CD4-positive, alpha-beta memory T cell (primary cell): ENCODE measurements around the gene ACBD5. TPM values are rescaled to one million over a fixed set of nuclear protein-coding genes. Genes with fewer than 3 reads are reported as not detected.
"Not testable (repeated sequence)": the region's sequence is repeated elsewhere in the genome, so short reads cannot be mapped to it uniquely, and the experiment has no call there.

ENCODE experiments used
- CTCF ChIA-PET: fragments of 350-600 bp; sonication (Branson Sonifier 250); formaldehyde crosslinking; loops from one replicate; lab custom pipeline; 2021; ENCODE audit warnings: inconsistent platforms; ENCODE audit not compliant: partially characterized antibody; lab: Charles Lee
- POLR2A ChIA-PET: fragments of 350-600 bp; sonication (Branson Sonifier 250); formaldehyde crosslinking; loops from one replicate; lab custom pipeline; 2021; ENCODE audit not compliant: partially characterized antibody; lab: Charles Lee
- DNase-seq, 5 donors: peaks; one replicate each; pipeline versions ENCODE4 v3.0.0 to v3.0.0-alpha.2; 2020 to 2022; ENCODE audit warnings: mixed read lengths in 1 of 5
- H3K27ac ChIP-seq: one replicate; pipeline ENCODE4 v1.7.0; 2013; ENCODE audit warnings: low read depth, low read length
- H3K27me3 ChIP-seq: 2 replicates; pipeline ENCODE4 v1.7.0; 2013; ENCODE audit warnings: mild to moderate bottlenecking, low read length, moderate library complexity; ENCODE audit not compliant: insufficient read depth
- H3K36me3 ChIP-seq: 2 replicates; pipeline ENCODE4 v1.7.0; 2013; ENCODE audit warnings: mild to moderate bottlenecking, low read length, moderate library complexity; ENCODE audit not compliant: insufficient read depth
- H3K4me1 ChIP-seq: 2 replicates; pipeline ENCODE4 v1.7.0; 2013; ENCODE audit warnings: mild to moderate bottlenecking, low read length, moderate library complexity; ENCODE audit not compliant: insufficient read depth
- H3K4me3 ChIP-seq, 2 donors: one replicate each; pipeline ENCODE4 v1.7.0; 2013; ENCODE audit warnings: low read length in 2 of 2, mild to moderate bottlenecking in 1 of 2
- H3K9me3 ChIP-seq, 2 donors: one replicate each; pipeline ENCODE4 v1.7.0; 2013; ENCODE audit warnings: low read length in 2 of 2, control low read depth in 1 of 2; ENCODE audit not compliant: control insufficient read depth in 1 of 2
- H3K27ac Mint-ChIP-seq, 7 donors: one replicate each; pipeline ENCODE4 v1.8.0; 2020 to 2021; ENCODE audit warnings: mixed read lengths in 7 of 7, mild to moderate bottlenecking in 6 of 7, inconsistent platforms in 3 of 7, moderate library complexity in 3 of 7
- H3K27me3 Mint-ChIP-seq, 2 donors: one replicate each; pipeline ENCODE4 v1.8.0; 2020 to 2021; ENCODE audit warnings: mixed read lengths in 2 of 2
- H3K36me3 Mint-ChIP-seq, 2 donors: one replicate each; pipeline ENCODE4 v1.8.0; 2020 to 2021; ENCODE audit warnings: mixed read lengths in 2 of 2, inconsistent platforms in 1 of 2, mild to moderate bottlenecking in 1 of 2
- H3K4me1 Mint-ChIP-seq, 4 donors: one replicate each; pipeline ENCODE4 v1.8.0; 2020 to 2021; ENCODE audit warnings: mixed read lengths in 4 of 4, mild to moderate bottlenecking in 1 of 4
- H3K4me3 Mint-ChIP-seq, 8 donors: one replicate each; pipeline ENCODE4 v1.8.0; 2020 to 2021; ENCODE audit warnings: mixed read lengths in 8 of 8, mild to moderate bottlenecking in 7 of 8, moderate library complexity in 6 of 8, inconsistent platforms in 3 of 8
- H3K9me3 Mint-ChIP-seq, 8 donors: one replicate each; pipeline ENCODE4 v1.8.0; 2020 to 2021; ENCODE audit warnings: mixed read lengths in 8 of 8, mild to moderate bottlenecking in 5 of 8, inconsistent platforms in 3 of 8, moderate library complexity in 1 of 8
- intact Hi-C: fragments of 100-400 bp; cut with micrococcal nuclease; formaldehyde crosslinking; loops from one replicate; pipeline ENCODE4 v1.15.1; 2023
- polyA plus RNA-seq, 2 donors: library from polyadenylated mRNA; unstranded; fragments of 300-500 nt; fragmentation: Illumina TruSeq; gene quantifications; one replicate each; pipeline ENCODE4 v1.2.3, GENCODE V29; 2021
- total RNA-seq, 2 experiments: library from RNA; stranded (reverse); gene quantifications; one replicate each; pipeline ENCODE4 v1.2.3, GENCODE V29; 2021

The ACBD5 gene
- total and polyA plus RNA-seq, 4 experiments from 2014 or later, result 11.3 to 24.9 (median 17.7) TPM

DNA sequence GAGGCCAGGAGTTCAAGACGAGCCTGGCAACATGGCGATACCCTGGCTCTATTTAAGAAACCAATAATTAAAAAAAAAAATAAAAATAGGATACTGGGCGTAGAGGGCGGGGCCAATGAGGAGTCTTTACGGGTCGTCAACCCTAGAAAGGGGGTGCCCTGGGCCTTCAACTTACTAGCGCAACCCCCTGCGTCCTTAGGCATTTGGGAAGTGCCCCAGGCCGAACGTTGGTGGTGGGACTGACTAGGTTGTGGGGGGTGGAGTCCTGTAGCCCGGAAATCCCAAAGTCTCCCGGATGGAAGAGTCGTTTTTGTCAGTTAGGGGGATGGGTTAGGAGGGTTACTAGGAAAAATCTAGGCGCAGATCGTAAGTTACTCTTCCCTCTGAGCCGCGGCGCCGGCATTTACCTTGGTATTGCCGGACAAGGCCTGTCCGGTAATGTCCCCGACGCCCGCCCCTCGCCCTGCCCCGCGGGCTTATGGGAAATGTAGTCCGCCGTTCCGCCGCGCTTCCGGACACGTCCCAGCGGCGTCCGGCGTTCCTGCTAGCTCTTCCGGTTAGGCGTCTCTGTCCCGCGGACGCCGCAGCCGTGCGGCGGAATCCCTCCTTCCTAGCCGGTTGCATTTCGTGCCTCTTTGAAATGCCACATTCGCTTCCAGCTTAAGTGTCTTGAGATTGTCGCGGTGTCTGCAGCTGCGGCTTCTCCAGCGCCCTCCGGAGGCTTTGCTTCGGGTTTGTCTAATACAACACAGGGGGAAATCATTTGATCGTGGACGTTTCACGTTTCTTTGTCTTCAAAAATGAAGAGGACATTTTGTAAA is 1.3 kb upstream of the ACBD5 start:
- H3K4me3 ChIP-seq, result peak overlapping the region; percentile 66 to 94
- H3K36me3 ChIP-seq, result no peaks in the 10 kb centered on the region
- Mint-ChIP-seq H3K27ac (peak overlapping the region; percentile 98 to 100 (median 99)), H3K27me3 (peaks cover 0 to 3% of the 10 kb centered on the region in 2 donors), H3K9me3 (peaks cover 0 to 5% (median 0%) of the 10 kb centered on the region in 8 donors), H3K36me3 (peaks cover 0 to 28% of the 10 kb centered on the region in 2 donors), H3K4me3 (peak overlapping the region; percentile 95 to 99 (median 99)), H3K4me1 (peaks cover 20 to 54% (median 31%) of the 10 kb centered on the region in 4 donors)
- peaks cover 36% of the 10 kb centered on the region for H3K4me1 ChIP-seq
- DNase-seq, result peak; percentile 85 to 88 (median 87)
- ChIA-PET CTCF (interaction anchor here (1.0 to 2.9 kb wide), 8 partner anchors 10 to 262 kb away, joined by 3 to 33 read pairs (median 6); partner anchors contain the start of genes MASTL, RAB18 and YME1L1), POLR2A (interaction anchor here (0.8 to 5.5 kb wide), 16 partner anchors 11 to 1291 kb away, joined by 3 to 126 read pairs (median 6); partner anchors contain the start of genes ABI1, ANKRD26, MASTL and RAB18)
- no peaks in the 10 kb centered on the region for H3K27me3 ChIP-seq
- H3K9me3 ChIP-seq, result no peaks in the 10 kb centered on the region
- intact Hi-C loops, result loop anchor here (1.0 to 5.0 kb wide), 8 partner anchors 18 to 1290 kb away; partner anchors contain the start of genes ANKRD26, APBB1IP, MASTL and RAB18
- peak overlapping the region; percentile 89 for H3K27ac ChIP-seq

DNA sequence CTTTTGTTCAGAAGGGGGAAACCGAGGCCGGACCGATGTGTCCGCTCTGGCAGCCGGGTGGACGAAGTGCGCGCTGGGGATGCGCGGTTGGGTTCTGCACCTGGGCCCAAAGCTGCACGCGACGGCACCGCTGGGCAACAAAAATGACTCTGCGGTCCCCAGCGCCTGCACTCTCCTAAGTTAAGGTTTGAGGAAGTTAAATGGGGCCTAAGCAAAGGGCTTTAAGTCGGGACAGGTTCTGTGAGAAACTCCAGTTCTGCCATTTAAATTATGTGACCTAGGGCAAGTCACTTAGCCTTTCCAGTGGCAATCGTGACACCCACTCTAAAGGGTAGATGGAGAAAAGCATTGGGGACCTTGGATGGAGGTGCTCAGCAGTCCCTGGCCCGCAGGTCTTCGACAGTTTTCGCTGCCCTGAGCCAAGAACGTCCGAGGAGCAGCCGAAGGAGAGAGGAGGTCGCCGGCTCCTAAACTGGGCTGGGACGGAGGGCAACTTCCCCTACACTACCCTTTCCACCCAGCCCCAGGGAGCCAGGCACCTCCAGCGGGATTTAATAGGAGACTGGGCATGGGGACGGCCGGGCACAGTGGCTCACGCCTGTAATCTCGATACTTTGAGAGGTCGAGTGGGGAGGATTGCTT is 534 bp upstream of the ACBD5 start:
- peaks cover 20 to 54% (median 31%) of the 10 kb centered on the region in 4 donors for H3K4me1 Mint-ChIP-seq
- intact Hi-C loops, result loop anchor here (5.0 kb wide), 3 partner anchors 46 to 1291 kb away; partner anchors contain the start of genes APBB1IP and WAC
- ChIA-PET POLR2A (interaction anchor here (0.6 to 5.5 kb wide), 3 partner anchors 11 to 90 kb away, joined by 3 to 126 read pairs (median 15); partner anchors contain the start of genes MASTL and YME1L1), CTCF (no interaction called here)
- peaks cover 0 to 28% of the 10 kb centered on the region in 2 donors for H3K36me3 Mint-ChIP-seq
- Histone ChIP-seq H3K4me3 (peak overlapping the region; percentile 66 to 94), H3K27ac (peak overlapping the region; percentile 89), H3K9me3 (no peaks in the 10 kb centered on the region), H3K4me1 (peaks cover 39% of the 10 kb centered on the region), H3K36me3 (no peaks in the 10 kb centered on the region), H3K27me3 (no peaks in the 10 kb centered on the region)
- DNase-seq, result peak; percentile 43 to 62 (median 44)
- peaks cover 0 to 3% of the 10 kb centered on the region in 2 donors for H3K27me3 Mint-ChIP-seq
- H3K4me3 Mint-ChIP-seq, result peak overlapping the region; percentile 95 to 99 (median 99)
- H3K27ac Mint-ChIP-seq, result peak overlapping the region; percentile 98 to 100 (median 99)
- peaks cover 0 to 5% (median 0%) of the 10 kb centered on the region in 8 donors for H3K9me3 Mint-ChIP-seq

DNA sequence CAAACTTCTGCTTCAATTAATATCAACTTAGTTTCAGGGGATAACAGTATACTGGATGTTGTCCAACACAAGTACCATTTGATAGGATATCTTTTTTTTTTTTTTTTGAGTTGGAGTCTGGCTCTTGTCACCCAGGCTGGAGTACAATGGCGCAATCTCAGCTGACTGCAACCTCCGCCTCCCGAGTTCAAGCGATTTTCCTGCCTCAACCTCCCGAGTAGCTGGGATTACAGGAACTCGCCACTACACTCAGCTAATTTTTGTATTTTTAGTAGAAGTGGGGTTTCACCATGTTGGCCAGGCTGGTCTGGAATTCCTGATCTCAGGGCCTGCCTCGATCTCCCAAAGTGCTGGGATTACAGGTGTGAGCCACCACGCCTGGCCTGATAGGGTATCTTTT is 3.1 kb downstream of the ACBD5 start:
- CTCF ChIA-PET, result interaction anchor here (1.7 to 6.2 kb wide), 3 partner anchors 14 to 18 kb away, joined by 4 to 65 read pairs (median 22); no protein-coding TSS in a partner anchor
- H3K4me3 Mint-ChIP-seq, H3K4me3 ChIP-seq, intact Hi-C loops, H3K27me3 Mint-ChIP-seq, H3K9me3 Mint-ChIP-seq, H3K27ac ChIP-seq, DNase-seq, H3K36me3 ChIP-seq, H3K9me3 ChIP-seq, H3K27me3 ChIP-seq: not testable (repeated sequence)
- Mint-ChIP-seq H3K27ac (peak overlapping the region in 1 of 7 donors; percentile 24), H3K36me3 (peaks cover 3 to 30% of the 10 kb centered on the region in 2 donors), H3K4me1 (peaks cover 11 to 40% (median 19%) of the 10 kb centered on the region in 4 donors)
- POLR2A ChIA-PET, result interaction anchor here (0.6 kb wide), 1 partner anchor 15 kb away, joined by 3 read pairs; no protein-coding TSS in a partner anchor
- peaks cover 38% of the 10 kb centered on the region for H3K4me1 ChIP-seq

DNA sequence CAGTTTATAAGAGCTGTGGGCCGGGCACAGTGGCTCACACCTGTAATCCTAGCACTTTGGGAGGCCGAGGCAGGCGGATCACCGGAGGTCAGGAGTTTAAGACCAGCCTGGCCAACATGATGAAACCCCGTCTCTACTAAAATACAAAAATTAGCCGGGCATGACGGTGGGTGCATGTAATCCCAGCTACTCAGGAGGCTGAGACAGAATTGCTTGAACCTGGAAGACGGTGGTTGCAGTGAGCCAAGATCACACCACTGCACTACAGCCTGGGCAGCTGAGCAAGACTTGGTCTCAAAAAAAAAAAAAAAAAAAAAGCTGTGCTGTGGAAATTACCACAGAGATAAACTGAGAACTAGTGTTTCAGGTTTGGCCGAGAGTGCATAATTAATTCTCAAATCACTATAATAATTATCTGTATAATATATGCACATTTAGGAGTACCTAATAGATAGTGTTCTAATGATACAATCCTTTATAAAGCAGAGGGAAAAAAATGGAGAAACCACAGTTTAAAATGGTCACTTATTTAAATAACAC is 3.9 kb downstream of the ACBD5 start:
- H3K4me3 Mint-ChIP-seq, H3K27me3 Mint-ChIP-seq, H3K9me3 ChIP-seq, H3K27me3 ChIP-seq, H3K9me3 Mint-ChIP-seq, intact Hi-C loops, H3K4me3 ChIP-seq, H3K27ac ChIP-seq, DNase-seq, H3K36me3 ChIP-seq: not testable (repeated sequence)
- CTCF ChIA-PET, result interaction anchor here (1.2 to 6.2 kb wide), 7 partner anchors 13 to 126 kb away, joined by 4 to 65 read pairs (median 7); partner anchors contain the start of gene YME1L1
- POLR2A ChIA-PET, result interaction anchor here (0.6 to 2.0 kb wide), 3 partner anchors 58 to 83 kb away, joined by 3 to 5 read pairs (median 3); partner anchors contain the start of gene YME1L1
- Mint-ChIP-seq H3K27ac (peak overlapping the region in 1 of 7 donors; percentile 19), H3K36me3 (peaks cover 3 to 24% of the 10 kb centered on the region in 2 donors), H3K4me1 (peaks cover 11 to 31% (median 19%) of the 10 kb centered on the region in 4 donors)
- H3K4me1 ChIP-seq, result peaks cover 37% of the 10 kb centered on the region

DNA sequence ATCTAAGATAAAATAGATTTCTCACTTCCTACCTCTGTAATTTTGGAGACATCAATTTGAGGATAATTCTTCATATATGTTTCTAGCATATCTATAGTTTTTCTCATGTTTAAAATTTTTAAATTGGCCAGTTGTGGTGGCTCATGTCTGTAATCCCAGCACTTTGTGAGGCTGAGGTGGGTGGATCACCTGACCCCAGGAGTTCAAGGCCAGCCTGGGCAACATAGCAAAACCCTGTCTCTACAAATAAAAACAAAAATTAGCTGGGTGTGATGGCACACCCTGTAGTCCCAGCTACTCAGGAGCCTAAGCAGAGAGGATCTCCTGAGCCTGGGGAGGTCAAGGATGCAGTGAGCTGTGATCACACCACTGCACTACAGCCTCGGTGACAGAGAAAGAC is 4.9 kb downstream of the ACBD5 start:
- Histone ChIP-seq H3K4me1 (peaks cover 30% of the 10 kb centered on the region), H3K27me3 (no peaks in the 10 kb centered on the region), H3K9me3 (no peaks in the 10 kb centered on the region), H3K36me3 (peaks cover 8% of the 10 kb centered on the region), H3K27ac (no peak overlapping the region), H3K4me3 (no peak overlapping the region)
- H3K4me1 Mint-ChIP-seq, result peaks cover 6 to 22% (median 15%) of the 10 kb centered on the region in 4 donors
- H3K36me3 Mint-ChIP-seq, result peaks cover 12 to 27% of the 10 kb centered on the region in 2 donors
- H3K27me3 Mint-ChIP-seq, result no peaks in the 10 kb centered on the region
- no peaks in the 10 kb centered on the region for H3K9me3 Mint-ChIP-seq
- CTCF ChIA-PET, result interaction anchor here (0.6 to 6.2 kb wide), 8 partner anchors 9 to 510 kb away, joined by 3 to 65 read pairs (median 4); partner anchors contain the start of gene YME1L1
- DNase-seq, result no peak
- POLR2A ChIA-PET, result interaction anchor here (0.6 to 2.0 kb wide), 4 partner anchors 16 to 82 kb away, joined by 3 to 5 read pairs (median 3); partner anchors contain the start of gene YME1L1
- intact Hi-C loops, result no loop called here
- no peak overlapping the region for H3K27ac Mint-ChIP-seq
- H3K4me3 Mint-ChIP-seq, result no peak overlapping the region

DNA sequence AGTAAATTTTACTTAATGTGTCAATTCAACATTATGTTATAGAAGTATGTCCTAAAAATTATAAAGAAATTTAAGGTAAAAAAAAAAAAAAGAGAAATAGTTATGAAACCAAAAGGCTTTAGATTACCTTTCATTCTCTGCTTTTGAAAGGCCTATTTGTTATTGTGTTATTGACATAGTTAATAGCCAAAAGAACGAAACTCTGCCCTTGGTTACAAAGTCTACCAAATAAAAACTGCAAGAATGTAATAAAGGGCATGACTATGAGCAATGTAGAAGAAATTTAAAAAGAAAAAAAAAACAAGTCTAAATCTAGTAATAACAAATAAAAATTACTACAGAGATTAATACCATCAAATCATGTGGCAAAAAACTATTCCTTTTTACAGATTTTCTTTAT is 10.6 kb downstream of the ACBD5 start:
- CTCF ChIA-PET, result no interaction called here
- H3K4me3 Mint-ChIP-seq, result no peak overlapping the region
- no peak overlapping the region for H3K4me3 ChIP-seq
- POLR2A ChIA-PET, result no interaction called here
- H3K4me1 ChIP-seq, result peaks cover 16% of the 10 kb centered on the region
- no peaks in the 10 kb centered on the region for H3K9me3 ChIP-seq
- H3K27ac Mint-ChIP-seq, result no peak overlapping the region
- intact Hi-C loops, result no loop called here
- peaks cover 13 to 41% of the 10 kb centered on the region in 2 donors for H3K36me3 Mint-ChIP-seq
- H3K27ac ChIP-seq, result no peak overlapping the region
- H3K27me3 Mint-ChIP-seq, result no peaks in the 10 kb centered on the region
- peaks cover 10 to 14% (median 12%) of the 10 kb centered on the region in 4 donors for H3K4me1 Mint-ChIP-seq
- H3K9me3 Mint-ChIP-seq, result no peaks in the 10 kb centered on the region
- no peaks in the 10 kb centered on the region for H3K27me3 ChIP-seq
- no peak for DNase-seq
- H3K36me3 ChIP-seq, result peaks cover 16% of the 10 kb centered on the region
